IMR-90 (cell line): ENCODE data around the gene NUDT9. TPM values are rescaled to one million over a fixed set of nuclear protein-coding genes. Genes with fewer than 3 reads are reported as not detected.

Source experiments
- ATAC-seq: fragments of 200-7000 bp; cut with Tn5 transposase; 2 replicates; pipeline ENCODE4 v1.9.1; 2020; ENCODE audit warnings: low read depth, mild to moderate bottlenecking, moderate library complexity
- BruUV-seq: library from RNA; stranded (reverse); fragments of 400-500 nt; replicated peaks from 2 replicates; lab custom pipeline; 2021; lab: Mats Ljungman, UMichigan
- CTCF ChIA-PET: fragments of 300-600 bp; formaldehyde crosslinking; extraction: SDS; loops from one replicate; lab custom pipeline; 2021; ENCODE audit warnings: antibody characterized with exemption; lab: Yijun Ruan, JAX
- POLR2A ChIA-PET: fragments of 300-600 bp; sonication (Branson Sonifier 250); formaldehyde crosslinking; loops from one replicate; lab custom pipeline; 2022; ENCODE audit warnings: antibody characterized with exemption; ENCODE audit not compliant: unreplicated experiment; lab: Charles Lee
- DNase-seq: peaks from one replicate; pipeline ENCODE4 v3.0.0; 2013
- H2AFZ ChIP-seq: replicated peaks from 2 replicates; pipeline ENCODE3; 2013; ENCODE audit warnings: low read length, mild to moderate bottlenecking; ENCODE audit not compliant: poor library complexity
- H2AK5ac ChIP-seq: 2 replicates; pipeline ENCODE4 v1.6.1; 2013; ENCODE audit warnings: low read depth, low read length, inconsistent platforms
- H2AK9ac ChIP-seq: replicated peaks from 2 replicates; pipeline ENCODE3; 2013; ENCODE audit warnings: mild to moderate bottlenecking, low read depth, low read length, moderate library complexity; ENCODE audit not compliant: poor library complexity
- H2BK120ac ChIP-seq: 2 replicates; pipeline ENCODE4 v1.6.1; 2013; ENCODE audit warnings: low read depth, low read length, inconsistent platforms
- H2BK15ac ChIP-seq: 3 replicates; pipeline ENCODE4 v1.6.1; 2013; ENCODE audit warnings: low read depth, low read length, inconsistent platforms
- H2BK20ac ChIP-seq: 2 replicates; pipeline ENCODE4 v1.6.1; 2013; ENCODE audit warnings: low read depth, mild to moderate bottlenecking, inconsistent platforms, low read length, moderate library complexity
- H2BK5ac ChIP-seq: 2 replicates; pipeline ENCODE4 v1.6.1; 2013; ENCODE audit warnings: mild to moderate bottlenecking, low read depth, low read length, inconsistent platforms; ENCODE audit not compliant: poor library complexity, severe bottlenecking
- H3K14ac ChIP-seq: replicated peaks from 2 replicates; pipeline ENCODE4 v1.6.1; 2013; ENCODE audit warnings: low read depth, low read length, inconsistent platforms
- H3K18ac ChIP-seq: 2 replicates; pipeline ENCODE4 v1.6.1; 2013; ENCODE audit warnings: low read depth, low read length, control low read depth
- H3K23ac ChIP-seq: 2 replicates; pipeline ENCODE4 v1.6.1; 2013; ENCODE audit warnings: low read depth, low read length, inconsistent platforms
- H3K27ac ChIP-seq: 2 replicates; pipeline ENCODE4 v1.5.1; 2013; ENCODE audit warnings: mild to moderate bottlenecking, control low read depth, low read length; ENCODE audit not compliant: insufficient read depth
- H3K27me3 ChIP-seq: 2 replicates; pipeline ENCODE4 v1.6.1; 2013; ENCODE audit warnings: low read length; ENCODE audit not compliant: control insufficient read depth, insufficient read depth
- H3K36me3 ChIP-seq: 2 replicates; pipeline ENCODE4 v1.6.1; 2013; ENCODE audit warnings: low read length, mixed read lengths; ENCODE audit not compliant: control insufficient read depth, insufficient read depth
- H3K4ac ChIP-seq: 2 replicates; pipeline ENCODE4 v1.6.1; 2013; ENCODE audit warnings: low read depth, low read length, inconsistent platforms
- H3K4me1 ChIP-seq: 2 replicates; pipeline ENCODE4 v1.6.1; 2013; ENCODE audit warnings: low read length, mixed read lengths; ENCODE audit not compliant: control insufficient read depth, insufficient read depth
- H3K4me2 ChIP-seq: 2 replicates; pipeline ENCODE4 v1.6.1; 2013; ENCODE audit warnings: low read depth, mild to moderate bottlenecking, control low read depth, low read length, moderate library complexity
- H3K4me3 ChIP-seq: 2 replicates; pipeline ENCODE4 v1.5.1; 2013; ENCODE audit warnings: low read depth, mild to moderate bottlenecking, control low read depth, low read length, moderate library complexity; ENCODE audit not compliant: insufficient read depth
- H3K56ac ChIP-seq: 2 replicates; pipeline ENCODE4 v1.6.1; 2013; ENCODE audit warnings: low read length, inconsistent platforms; ENCODE audit not compliant: insufficient read depth; ENCODE audit errors: extremely low read depth
- H3K79me1 ChIP-seq, 2 experiments: 2 replicates each; pipeline ENCODE4 v1.6.1; 2013; ENCODE audit warnings: low read length in 2 of 2, inconsistent platforms in 1 of 2, low read depth in 1 of 2
- H3K9ac ChIP-seq: 2 replicates; pipeline ENCODE4 v1.6.1; 2013; ENCODE audit warnings: low read depth, low read length, control low read depth
- H3K9me1 ChIP-seq: 2 replicates; pipeline ENCODE4 v1.6.1; 2013; ENCODE audit warnings: low read length, inconsistent platforms; ENCODE audit not compliant: insufficient read depth
- H3K9me3 ChIP-seq: 2 replicates; pipeline ENCODE4 v1.6.1; 2013; ENCODE audit warnings: low read length; ENCODE audit not compliant: control insufficient read depth, insufficient read depth
- H4K20me1 ChIP-seq: 2 replicates; pipeline ENCODE4 v1.6.1; 2013; ENCODE audit warnings: low read length, inconsistent platforms; ENCODE audit not compliant: insufficient read depth
- H4K5ac ChIP-seq: 2 replicates; pipeline ENCODE4 v1.6.1; 2013; ENCODE audit warnings: mild to moderate bottlenecking, low read depth, low read length, control low read depth
- H4K8ac ChIP-seq, 2 experiments: 2 replicates each; pipeline ENCODE4 v1.6.1; 2013; ENCODE audit warnings: low read depth in 2 of 2, low read length in 2 of 2, control low read depth in 1 of 2, inconsistent platforms in 1 of 2
- H4K91ac ChIP-seq: 2 replicates; pipeline ENCODE4 v1.6.1; 2013; ENCODE audit warnings: low read depth, low read length, inconsistent platforms; ENCODE audit not compliant: insufficient read depth
- CHD1 ChIP-seq: IDR thresholded peaks from 2 replicates; pipeline ENCODE4 v1.6.1; 2012; ENCODE audit warnings: low read depth, low read length, improper control_type of control experiment
- MAFK ChIP-seq: IDR thresholded peaks from 2 replicates; pipeline ENCODE4 v1.6.1; 2012; ENCODE audit warnings: low read depth, low read length, improper control_type of control experiment
- MAZ ChIP-seq: IDR thresholded peaks from 2 replicates; pipeline ENCODE4 v1.6.1; 2012; ENCODE audit warnings: low read depth, mild to moderate bottlenecking, low read length, improper control_type of control experiment, moderate library complexity, borderline replicate concordance
- RCOR1 ChIP-seq: IDR thresholded peaks from 2 replicates; pipeline ENCODE4 v1.6.1; 2012; ENCODE audit warnings: mild to moderate bottlenecking, low read length, improper control_type of control experiment; ENCODE audit not compliant: insufficient replicate concordance
- SMC3 ChIP-seq: fragments of 150-350 bp; IDR thresholded peaks from 2 replicates; pipeline ENCODE4 v1.6.1; 2016; ENCODE audit warnings: low read depth, mild to moderate bottlenecking, antibody characterized with exemption, low read length, moderate library complexity
- WGBS, 2 experiments: methylation state at CpG; one replicate each; pipeline versions ENCODE4 v1.1.5 to v1.1.7; 2013; ENCODE audit warnings: missing lambda C conversion rate in 2 of 2; ENCODE audit not compliant: insufficient read length in 1 of 2; ENCODE audit errors: extremely low coverage in 2 of 2; 5-methylcytosine and 5-hydroxymethylcytosine counted together
- dilution Hi-C: fragments of 300-500 bp; cut with HindIII; formaldehyde crosslinking; loops from one replicate; pipeline ENCODE4 v1.14.3; 2018; ENCODE audit warnings: low sequenced_read_pairs; ENCODE audit not compliant: unreplicated experiment
- in situ Hi-C: fragments of 300-500 bp; cut with MboI; formaldehyde crosslinking; loops from 3 replicates; pipeline ENCODE4 v1.14.3; 2019; ENCODE audit warnings: low sequenced_read_pairs, inconsistent platforms, mixed read lengths
- intact Hi-C: fragments of 100-400 bp; cut with micrococcal nuclease; formaldehyde crosslinking; loops from 2 replicates; pipeline ENCODE4 v1.10.0; 2022
- polyA plus RNA-seq, 3 experiments: library from polyadenylated mRNA; depleted of rRNA; stranded (reverse); fragments of >200 nt; gene quantifications; 2 replicates each; pipeline ENCODE4 v1.2.3, GENCODE V29; 2012; ENCODE audit warnings: low replicate concordance in 1 of 3
- total RNA-seq: library from RNA; depleted of rRNA; stranded (reverse); fragments of >200 nt; gene quantifications from 2 replicates; pipeline ENCODE4 v1.2.3, GENCODE V29; 2012
- TF ChIP-seq, protein P1 (sequence below): conservative IDR thresholded peaks from 2 replicates; pipeline ENCODE4 v1.5.1; 2012; ENCODE audit warnings: mild to moderate bottlenecking, low read depth, low read length, improper control_type of control experiment

The NUDT9 gene
- total and polyA plus RNA-seq, 2 of the 4 experiments (the other 2 are of a cell fraction), result 10.0 to 23.5 TPM

- H4K5ac ChIP-seq, result no peak overlapping the region
- no peaks in the 10 kb centered on the region for H3K79me1 ChIP-seq
- H3K27me3 ChIP-seq, result no peaks in the 10 kb centered on the region
- H3K4me1 ChIP-seq, result no peaks in the 10 kb centered on the region; the same call in 1 of the 2 replicates
- no peak overlapping the region for H2BK20ac ChIP-seq
- no peak overlapping the region for H3K18ac ChIP-seq
- H4K8ac ChIP-seq, result no peak overlapping the region
- ChIA-PET POLR2A (no interaction called here), CTCF (no interaction called here)
- no peak overlapping the region for H2AK5ac ChIP-seq
- ATAC-seq, result no peak
- no peak overlapping the region for H2BK5ac ChIP-seq
- no peaks in the 10 kb centered on the region for H4K20me1 ChIP-seq
- no peak overlapping the region for H3K4ac ChIP-seq
- H2AFZ ChIP-seq, result no peak overlapping the region
- H3K27ac ChIP-seq, result no peak overlapping the region
- H2BK15ac ChIP-seq, result no peak overlapping the region
- no TSS peak for BruUV-seq
- no peak overlapping the region for H3K9ac ChIP-seq
- H3K4me2 ChIP-seq, result no peak overlapping the region
- no peaks in the 10 kb centered on the region for H3K9me3 ChIP-seq
- peaks cover 7% of the 10 kb centered on the region; the same call in 1 of the 2 replicates for H3K36me3 ChIP-seq
- no peak for TF ChIP-seq SMC3
- TF ChIP-seq MAFK, result no peak
- TF ChIP-seq CHD1, result no peak
- no peak for TF ChIP-seq MAZ
- TF ChIP-seq, protein P1, sequence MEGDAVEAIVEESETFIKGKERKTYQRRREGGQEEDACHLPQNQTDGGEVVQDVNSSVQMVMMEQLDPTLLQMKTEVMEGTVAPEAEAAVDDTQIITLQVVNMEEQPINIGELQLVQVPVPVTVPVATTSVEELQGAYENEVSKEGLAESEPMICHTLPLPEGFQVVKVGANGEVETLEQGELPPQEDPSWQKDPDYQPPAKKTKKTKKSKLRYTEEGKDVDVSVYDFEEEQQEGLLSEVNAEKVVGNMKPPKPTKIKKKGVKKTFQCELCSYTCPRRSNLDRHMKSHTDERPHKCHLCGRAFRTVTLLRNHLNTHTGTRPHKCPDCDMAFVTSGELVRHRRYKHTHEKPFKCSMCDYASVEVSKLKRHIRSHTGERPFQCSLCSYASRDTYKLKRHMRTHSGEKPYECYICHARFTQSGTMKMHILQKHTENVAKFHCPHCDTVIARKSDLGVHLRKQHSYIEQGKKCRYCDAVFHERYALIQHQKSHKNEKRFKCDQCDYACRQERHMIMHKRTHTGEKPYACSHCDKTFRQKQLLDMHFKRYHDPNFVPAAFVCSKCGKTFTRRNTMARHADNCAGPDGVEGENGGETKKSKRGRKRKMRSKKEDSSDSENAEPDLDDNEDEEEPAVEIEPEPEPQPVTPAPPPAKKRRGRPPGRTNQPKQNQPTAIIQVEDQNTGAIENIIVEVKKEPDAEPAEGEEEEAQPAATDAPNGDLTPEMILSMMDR, result no peak
- TF ChIP-seq RCOR1, result no peak
- in situ Hi-C loops, result loop anchor here (10.0 to 25.0 kb wide), 2 partner anchors 87 to 550 kb away; no protein-coding TSS in a partner anchor
- no peak overlapping the region for H3K56ac ChIP-seq
- H3K23ac ChIP-seq, result no peak overlapping the region
- no peak for DNase-seq
- intact Hi-C loops, result no loop called here
- no CpG with 5 or more reads among the region's 2 CpGs for WGBS, 2 experiments
- dilution Hi-C loops, result no loop called here
- no peak overlapping the region for H4K91ac ChIP-seq
- no peaks in the 10 kb centered on the region for H3K9me1 ChIP-seq
- no peak overlapping the region for H3K14ac ChIP-seq
- no peak overlapping the region for H2BK120ac ChIP-seq
- no peak overlapping the region for H3K4me3 ChIP-seq
- no peak overlapping the region for H2AK9ac ChIP-seq
Observed at GRCh38 chr4:87462102-87462501, 39.7 kb downstream of the NUDT9 start.
